Activated CD8-positive, alpha-beta memory T cell treated with anti-CD3 and anti-CD28 coated beads, Interleukin-2, amount 50 U/mL, for 1 hour (primary cell): ENCODE measurements around the gene ZBTB7C.

Experiments
- DNase-seq: peaks from one replicate; pipeline ENCODE4 v3.0.0-alpha.2; 2020; ENCODE audit errors: extremely low read depth

ZBTB7C gene

DNA sequence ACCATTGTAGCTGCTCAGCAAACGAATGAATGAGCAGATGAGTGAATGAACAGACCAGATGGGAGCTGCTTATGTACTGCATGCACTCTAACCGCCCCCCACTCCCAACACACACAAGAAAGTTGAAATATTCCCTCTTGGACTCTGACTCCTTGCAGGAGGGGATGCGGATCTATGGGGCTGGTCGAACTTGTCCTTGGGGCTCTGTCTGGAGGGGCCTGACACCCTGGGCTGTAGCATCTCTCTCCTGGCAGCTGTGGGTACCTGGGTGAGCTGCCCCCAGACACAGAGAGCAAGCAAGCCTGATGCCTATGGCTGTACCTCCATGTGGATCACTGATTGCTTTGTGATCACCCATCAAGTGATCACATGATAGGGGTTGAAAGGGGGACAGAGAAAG lies 286.4 kb downstream of the ZBTB7C start:
- DNase-seq, result no peak

- DNase-seq, result no peak
These were observed 286.8 kb downstream of the ZBTB7C start for GRCh38 chr18:48122376-48122775.

DNA sequence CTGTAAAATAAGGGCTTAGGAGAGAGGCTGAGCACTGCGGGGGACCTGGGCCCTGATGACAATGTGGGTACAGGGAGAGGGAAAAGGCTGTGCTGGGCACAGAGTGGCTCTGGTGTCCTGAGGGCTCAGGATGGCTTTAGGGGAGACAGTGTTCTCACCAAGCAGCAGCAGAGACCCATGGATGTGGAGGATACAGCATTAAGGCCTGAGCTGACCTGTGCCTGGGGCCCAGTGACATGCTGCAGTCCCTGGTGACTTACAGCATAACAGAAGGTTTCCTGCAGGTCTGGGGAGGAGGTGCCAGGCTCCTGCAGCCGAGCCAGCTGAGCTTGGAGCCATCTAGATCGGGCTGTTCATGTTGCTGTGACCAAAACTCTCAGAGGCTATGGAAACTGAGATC lies 287.4 kb downstream of the ZBTB7C start:
- no peak for DNase-seq

DNA sequence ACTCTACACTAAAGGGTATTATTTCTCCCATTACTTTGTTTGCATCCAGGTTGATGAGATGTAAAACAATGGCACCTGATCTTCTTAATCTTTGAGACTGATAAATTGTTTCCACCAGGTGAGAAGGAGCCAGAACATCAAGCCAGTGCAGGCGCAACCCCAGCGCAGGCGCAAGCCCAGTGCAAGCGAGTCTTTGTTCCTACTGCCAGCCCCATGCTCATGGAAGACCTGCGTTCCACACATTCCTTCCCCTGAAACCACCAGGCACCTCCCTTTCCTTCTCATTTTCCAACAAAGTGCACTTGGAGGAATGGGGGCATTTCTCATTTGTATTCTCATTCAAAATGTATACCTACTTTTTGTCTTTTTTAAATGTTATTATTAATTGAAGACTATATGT lies 290.0 kb downstream of the ZBTB7C start:
- DNase-seq, result no peak

DNA sequence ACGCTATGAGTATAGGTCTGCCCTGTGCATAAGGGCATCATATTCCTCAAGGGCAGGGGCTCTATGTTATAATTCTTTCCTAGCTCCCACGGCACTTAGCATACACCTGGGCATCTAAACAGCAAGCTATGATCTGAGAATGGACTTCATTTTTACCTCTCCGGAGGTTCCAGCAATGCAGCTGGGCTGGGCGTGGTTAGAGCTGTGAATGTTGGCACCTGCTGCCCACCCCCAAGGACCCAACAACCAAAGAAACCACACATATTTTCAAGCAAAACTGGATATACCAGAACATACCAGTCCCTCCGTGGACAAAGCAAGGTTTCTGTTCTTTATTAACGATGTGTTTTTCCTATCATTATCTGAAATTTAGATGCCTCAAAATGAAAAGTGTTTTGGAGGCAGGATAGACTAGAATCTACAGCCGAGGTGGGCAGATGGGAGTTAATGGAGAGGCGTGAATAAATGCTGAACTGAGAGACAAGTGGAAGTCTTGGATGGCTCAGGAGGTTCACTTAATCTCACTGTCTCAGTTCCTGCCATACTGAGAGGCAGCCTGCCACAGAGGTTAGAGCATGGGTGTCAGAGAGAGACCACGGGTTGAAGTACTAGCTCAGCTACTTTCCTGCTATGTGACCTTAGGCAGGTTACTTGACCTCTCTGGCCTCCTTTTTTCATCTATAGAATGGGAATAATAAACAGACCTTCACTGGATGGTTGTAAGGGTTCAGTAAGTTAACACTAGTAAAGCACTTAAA lies 292.1 kb downstream of the ZBTB7C start:
- no peak for DNase-seq

GRCh38 chr18:48116017-48116416 lies 293.2 kb downstream of the ZBTB7C start:
- DNase-seq, result no peak

- DNase-seq, result no peak
These were observed 295.5 kb downstream of the ZBTB7C start for GRCh38 chr18:48113691-48114090.

DNA sequence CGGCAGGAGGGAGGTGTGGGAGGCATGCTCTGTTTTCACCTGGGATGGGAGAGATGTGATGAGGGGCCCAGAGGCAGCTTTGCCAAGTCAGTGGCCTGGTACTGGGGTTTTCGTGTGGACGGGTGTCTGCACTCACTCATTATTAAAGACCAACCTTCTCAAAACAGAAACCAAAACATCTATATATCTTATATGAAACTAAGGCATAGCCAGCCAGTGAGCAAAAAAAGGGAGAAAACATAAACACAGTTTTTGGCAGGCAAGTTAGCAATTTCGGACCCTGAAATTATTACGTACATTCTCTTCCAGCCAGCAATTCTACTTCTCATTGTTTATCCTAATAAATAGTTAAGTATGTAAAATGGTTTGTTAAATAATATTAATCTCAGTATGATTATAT lies 297.6 kb downstream of the ZBTB7C start:
- DNase-seq, result no peak

DNA sequence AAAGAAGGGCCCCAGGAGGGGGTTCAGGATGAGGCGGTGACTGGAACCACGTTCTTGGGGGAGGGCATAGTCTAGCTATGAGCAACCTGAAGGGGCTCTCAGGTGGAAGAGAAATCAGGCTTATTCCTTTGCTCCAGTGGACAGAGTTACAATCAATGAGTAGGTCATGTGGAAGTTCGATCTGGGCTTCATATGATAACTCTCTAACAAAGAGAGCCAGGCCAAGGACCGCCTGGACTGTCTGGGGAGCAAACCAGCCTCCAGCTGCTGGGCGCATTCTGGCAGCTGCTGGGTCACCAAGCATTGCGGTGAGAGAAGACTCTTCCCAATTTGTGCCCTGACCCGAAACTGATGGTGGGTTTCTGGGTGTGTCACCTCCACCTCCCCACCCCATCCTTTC lies 298.4 kb downstream of the ZBTB7C start:
- no peak for DNase-seq

- DNase-seq, result no peak
These were observed 299.2 kb downstream of the ZBTB7C start for GRCh38 chr18:48109961-48110493.

DNA sequence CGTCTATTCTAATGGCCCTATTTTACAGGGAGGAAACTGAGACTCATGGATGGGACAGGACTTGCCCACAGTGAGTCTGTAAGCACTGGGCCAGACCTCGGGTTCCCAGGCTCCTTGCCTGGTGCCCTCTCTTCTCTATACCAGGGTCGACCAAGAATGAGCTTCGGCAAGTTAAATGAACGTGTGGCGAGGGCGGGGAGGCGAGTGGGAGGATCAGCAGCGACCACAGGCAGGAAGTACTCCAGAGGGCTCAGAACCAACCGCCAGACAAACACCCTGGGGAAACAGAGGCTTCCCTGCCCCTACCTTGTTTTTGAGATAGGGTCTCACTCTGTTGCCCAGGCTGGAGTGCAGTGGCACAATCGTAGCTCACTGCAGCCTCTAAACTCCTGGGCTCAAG lies 301.0 kb downstream of the ZBTB7C start:
- DNase-seq, result no peak

- DNase-seq, result no peak
These were observed 302.0 kb downstream of the ZBTB7C start for GRCh38 chr18:48106976-48107781.

- DNase-seq, result no peak
These were observed 302.7 kb downstream of the ZBTB7C start for GRCh38 chr18:48106498-48106897.

GRCh38 chr18:48105317-48105716 lies 303.9 kb downstream of the ZBTB7C start:
- DNase-seq, result no peak

DNA sequence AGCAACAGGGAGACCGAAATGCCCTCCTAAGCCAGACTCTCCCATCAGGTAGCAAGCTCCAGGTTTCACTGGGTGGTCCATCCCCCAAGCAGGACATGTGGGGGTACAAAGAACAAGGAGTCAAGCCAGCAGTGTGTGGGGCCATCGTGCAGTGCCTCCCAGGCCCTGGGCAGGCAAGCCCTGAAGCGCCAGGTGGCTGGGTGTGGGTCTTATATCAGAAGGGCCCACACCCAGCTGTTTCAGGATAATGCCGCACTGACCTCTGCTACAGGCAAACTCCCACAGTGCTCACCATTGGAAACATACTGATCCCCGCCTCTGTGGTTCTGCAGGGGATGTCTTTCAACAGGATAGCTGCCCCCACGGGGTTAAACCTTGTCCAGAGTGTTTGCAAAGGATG lies 304.5 kb downstream of the ZBTB7C start:
- no peak for DNase-seq

DNA sequence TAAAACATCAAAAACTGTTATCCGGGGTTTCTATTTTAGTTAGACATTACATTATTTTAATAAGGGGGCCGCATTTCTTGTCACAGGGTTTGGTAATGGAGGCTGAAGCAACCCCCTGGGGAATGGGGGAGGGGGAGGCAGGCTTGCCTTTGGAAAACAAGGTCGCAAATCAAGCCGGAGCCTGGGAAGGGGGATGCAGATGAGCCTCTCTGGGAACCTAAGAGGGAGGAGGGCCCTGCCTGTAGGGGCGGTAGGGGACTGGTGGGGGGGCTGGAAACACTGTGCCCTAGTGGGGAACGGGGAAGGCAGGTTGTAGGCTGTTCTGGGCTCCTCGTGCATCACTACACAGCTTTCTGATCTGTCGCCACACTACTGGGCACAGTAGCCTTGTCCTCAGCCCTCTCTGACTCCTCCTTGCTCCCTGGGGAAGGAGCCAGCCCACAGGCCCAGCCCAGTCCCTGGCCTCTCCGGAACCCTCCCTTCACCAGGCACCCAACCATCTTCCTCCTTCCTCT lies 308.5 kb downstream of the ZBTB7C start:
- no peak for DNase-seq

DNA sequence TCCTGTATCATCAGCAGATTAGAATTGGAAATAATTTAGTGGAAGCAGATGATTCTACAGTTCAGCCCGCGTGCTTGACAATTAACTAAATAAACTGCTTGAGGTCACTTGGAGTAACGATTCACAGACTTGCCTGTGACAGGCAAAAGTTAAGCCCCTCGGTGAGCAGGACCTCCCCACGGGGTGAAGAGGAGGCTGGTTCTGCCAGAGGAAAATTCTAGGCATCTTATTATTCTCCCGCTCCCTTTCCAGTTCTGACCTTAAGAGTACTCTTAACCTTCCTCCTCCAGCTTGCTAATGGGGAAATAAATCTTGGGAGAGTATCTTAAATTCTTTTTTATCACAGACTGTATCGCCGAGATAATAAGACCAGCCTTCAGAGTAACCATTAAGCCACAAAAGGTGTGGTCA lies 309.0 kb downstream of the ZBTB7C start:
- DNase-seq, result no peak

DNA sequence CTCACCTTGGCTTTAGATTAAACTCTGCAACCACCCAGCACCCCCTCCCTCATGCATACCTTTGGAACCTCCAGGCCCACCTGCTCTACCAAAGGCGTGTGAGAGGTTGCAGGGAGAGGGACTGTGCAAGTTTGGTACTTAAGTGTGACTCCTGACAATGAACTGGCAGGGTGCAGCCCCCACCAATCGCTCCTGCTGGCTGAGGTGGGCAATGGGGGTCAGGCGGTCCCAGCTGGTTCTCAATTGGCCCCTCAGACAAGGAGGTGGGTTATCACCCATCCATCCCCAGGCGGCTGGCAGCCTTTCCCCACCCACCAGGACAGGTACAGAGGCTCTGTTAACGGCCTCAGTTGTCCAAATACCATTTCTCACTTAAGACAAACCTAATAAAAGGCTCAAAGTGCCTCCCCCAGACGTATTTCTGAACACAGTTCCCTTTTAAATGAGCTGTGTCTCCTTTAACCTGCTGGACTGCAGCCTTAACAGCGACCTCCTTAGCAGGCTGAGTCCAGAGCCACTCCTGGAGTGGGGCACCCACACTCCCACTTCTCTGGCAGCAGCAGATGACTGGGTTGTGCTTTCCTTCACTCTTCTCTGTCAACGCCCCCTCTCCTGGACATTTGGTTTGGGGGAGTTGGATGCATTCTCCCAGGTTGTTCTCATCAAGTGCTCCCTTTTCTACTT lies 309.6 kb downstream of the ZBTB7C start:
- no peak for DNase-seq

- DNase-seq, result no peak
These were observed 310.6 kb downstream of the ZBTB7C start for GRCh38 chr18:48098538-48098937.

DNA sequence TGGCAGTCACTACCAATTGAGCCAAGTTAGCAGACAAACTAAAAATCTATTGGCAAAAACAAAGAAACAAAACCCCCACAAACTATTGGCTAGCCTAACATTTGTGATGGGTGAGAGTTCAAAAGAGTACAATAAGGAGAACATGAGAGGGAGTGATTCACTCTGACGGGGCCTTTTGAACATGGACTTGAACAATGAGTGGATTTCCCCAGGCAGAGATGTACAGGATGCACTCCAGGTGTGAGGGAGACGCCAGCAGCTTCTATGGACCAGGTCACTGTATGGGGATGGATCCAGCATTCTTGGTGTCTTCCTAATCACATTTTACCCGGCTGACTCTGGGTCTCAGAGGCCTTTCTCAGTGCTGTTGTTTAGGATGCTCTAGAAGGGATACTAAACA lies 311.2 kb downstream of the ZBTB7C start:
- DNase-seq, result no peak

DNA sequence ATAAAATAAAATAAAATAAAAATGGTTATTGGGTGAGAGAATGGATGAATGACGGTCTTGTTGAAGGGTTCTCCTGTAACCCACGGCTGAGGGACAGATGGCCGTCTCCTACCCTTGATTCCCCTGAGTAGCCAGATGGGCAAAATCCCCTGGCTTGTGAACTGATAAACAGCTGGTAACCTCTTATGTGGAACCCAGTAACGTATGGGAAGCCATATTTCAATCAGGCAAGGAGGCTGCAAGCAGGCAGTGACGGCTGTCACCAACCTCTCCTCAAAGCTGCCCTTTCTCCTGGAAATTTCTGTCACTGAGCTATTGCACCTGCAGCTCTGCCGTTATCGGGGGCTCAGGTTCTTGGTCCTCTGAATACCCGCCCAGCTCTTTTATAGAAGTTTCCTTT lies 313.5 kb downstream of the ZBTB7C start:
- no peak for DNase-seq

GRCh38 chr18:48093104-48093503 lies 316.1 kb downstream of the ZBTB7C start:
- DNase-seq, result no peak
